H9 (cell line): ENCODE data around the gene CELF4. TPM values are rescaled to one million over a fixed set of nuclear protein-coding genes. Genes with fewer than 3 reads are reported as not detected.

Experiments
- DNase-seq: peaks from one replicate; pipeline ENCODE4 v3.0.0-alpha.2; 2017
- H2AFZ ChIP-seq: one replicate; pipeline ENCODE4 v1.6.1; 2013; ENCODE audit warnings: mild to moderate bottlenecking, low read length, control low read depth, moderate library complexity
- H2AK5ac ChIP-seq: 2 replicates; pipeline ENCODE4 v1.6.1; 2013; ENCODE audit warnings: low read length, control low read depth, mixed read lengths; ENCODE audit not compliant: insufficient read length
- H2BK120ac ChIP-seq: one replicate; pipeline ENCODE4 v1.6.1; 2013; ENCODE audit warnings: low read depth, mild to moderate bottlenecking, low read length, control low read depth, inconsistent platforms; ENCODE audit not compliant: poor library complexity, severe bottlenecking
- H2BK12ac ChIP-seq: 2 replicates; pipeline ENCODE4 v1.6.1; 2013; ENCODE audit warnings: low read length, control low read depth, mixed read lengths, low read depth; ENCODE audit not compliant: insufficient read length
- H2BK15ac ChIP-seq: 2 replicates; pipeline ENCODE4 v1.6.1; 2013; ENCODE audit warnings: low read depth, low read length, control low read depth
- H2BK20ac ChIP-seq: one replicate; pipeline ENCODE4 v1.6.1; 2013; ENCODE audit warnings: low read depth, mild to moderate bottlenecking, low read length, control low read depth, inconsistent platforms; ENCODE audit not compliant: poor library complexity, severe bottlenecking
- H2BK5ac ChIP-seq: 2 replicates; pipeline ENCODE4 v1.6.1; 2013; ENCODE audit warnings: low read length, control low read depth, mixed read lengths; ENCODE audit not compliant: insufficient read length
- H3K14ac ChIP-seq: 2 replicates; pipeline ENCODE4 v1.6.1; 2013; ENCODE audit warnings: low read length, control low read depth; ENCODE audit not compliant: insufficient read depth
- H3K18ac ChIP-seq: 2 replicates; pipeline ENCODE4 v1.6.1; 2013; ENCODE audit warnings: low read depth, mild to moderate bottlenecking, mixed read lengths, low read length, control low read depth; ENCODE audit not compliant: insufficient read length
- H3K23ac ChIP-seq: 2 replicates; pipeline ENCODE4 v1.6.1; 2013; ENCODE audit warnings: low read length, control low read depth, mixed read lengths, low read depth; ENCODE audit not compliant: insufficient read length
- H3K23me2 ChIP-seq: 2 replicates; pipeline ENCODE4 v1.6.1; 2013; ENCODE audit warnings: low read depth, mild to moderate bottlenecking, mixed read lengths, low read length, control low read depth; ENCODE audit not compliant: insufficient read length, poor library complexity, severe bottlenecking
- H3K27ac ChIP-seq: 2 replicates; pipeline ENCODE4 v1.5.1; 2013; ENCODE audit warnings: low read length, control low read depth, mixed read lengths, low read depth; ENCODE audit not compliant: insufficient read length
- H3K27me3 ChIP-seq: 2 replicates; pipeline ENCODE4 v1.6.1; 2013; ENCODE audit warnings: low read length, control low read depth, inconsistent platforms; ENCODE audit not compliant: insufficient read depth
- H3K4ac ChIP-seq: 2 replicates; pipeline ENCODE4 v1.6.1; 2013; ENCODE audit warnings: low read depth, mild to moderate bottlenecking, control low read depth, inconsistent platforms, low read length, moderate library complexity
- H3K4me1 ChIP-seq: 2 replicates; pipeline ENCODE4 v1.6.1; 2013; ENCODE audit warnings: low read length, control low read depth, inconsistent platforms; ENCODE audit not compliant: insufficient read depth
- H3K4me2 ChIP-seq: 2 replicates; pipeline ENCODE4 v1.6.1; 2013; ENCODE audit warnings: low read length, control low read depth, mixed read lengths; ENCODE audit not compliant: insufficient read length, insufficient read depth
- H3K56ac ChIP-seq: 2 replicates; pipeline ENCODE4 v1.6.1; 2013; ENCODE audit warnings: low read depth, mild to moderate bottlenecking, mixed read lengths, low read length, control low read depth; ENCODE audit not compliant: insufficient read length
- H3K79me1 ChIP-seq: 2 replicates; pipeline ENCODE4 v1.6.1; 2013; ENCODE audit warnings: low read depth, mild to moderate bottlenecking, moderate library complexity, low read length, control low read depth, inconsistent platforms; ENCODE audit not compliant: insufficient read depth, poor library complexity, severe bottlenecking
- H3K79me2 ChIP-seq: 2 replicates; pipeline ENCODE4 v1.6.1; 2013; ENCODE audit warnings: low read length, control low read depth, inconsistent platforms; ENCODE audit not compliant: insufficient read depth
- H3K9ac ChIP-seq: 2 replicates; pipeline ENCODE4 v1.6.1; 2013; ENCODE audit warnings: low read length, control low read depth, mixed read lengths; ENCODE audit not compliant: insufficient read length; ENCODE audit errors: extremely low read depth
- H3K9me3 ChIP-seq: one replicate; pipeline ENCODE4 v1.6.1; 2013; ENCODE audit warnings: low read depth, low read length, inconsistent platforms; ENCODE audit not compliant: control insufficient read depth
- H3T11ph ChIP-seq: one replicate; pipeline ENCODE4 v1.6.1; 2013; ENCODE audit warnings: mild to moderate bottlenecking, low read length, control low read depth, inconsistent platforms
- H4K20me1 ChIP-seq: one replicate; pipeline ENCODE4 v1.6.1; 2013; ENCODE audit not compliant: control insufficient read depth, insufficient read length, insufficient read depth
- H4K5ac ChIP-seq: 2 replicates; pipeline ENCODE4 v1.6.1; 2013; ENCODE audit warnings: low read depth, mild to moderate bottlenecking, mixed read lengths, low read length, control low read depth; ENCODE audit not compliant: insufficient read length
- H4K8ac ChIP-seq: replicated peaks from 2 replicates; pipeline ENCODE4 v1.6.1; 2013; ENCODE audit warnings: low read length, control low read depth, mixed read lengths, low read depth; ENCODE audit not compliant: insufficient read length
- H4K91ac ChIP-seq: 2 replicates; pipeline ENCODE4 v1.6.1; 2013; ENCODE audit warnings: low read depth, mild to moderate bottlenecking, moderate library complexity, mixed read lengths, low read length, control low read depth; ENCODE audit not compliant: insufficient read length
- H3K27ac Mint-ChIP-seq, 3 experiments: 2 replicates in 2 of 3; 3 replicates in 1 of 3; pipeline ENCODE4 v1.8.0; 2020 to 2021; ENCODE audit warnings: mixed read lengths in 3 of 3, mild to moderate bottlenecking in 1 of 3, moderate library complexity in 1 of 3
- H3K27me3 Mint-ChIP-seq: 2 replicates; pipeline ENCODE4 v1.8.0; 2021; ENCODE audit warnings: low read depth, mild to moderate bottlenecking, moderate library complexity, mixed read lengths
- H3K36me3 Mint-ChIP-seq, 3 experiments: 2 replicates in 2 of 3; 3 replicates in 1 of 3; pipeline ENCODE4 v1.8.0; 2020 to 2021; ENCODE audit warnings: low read depth in 3 of 3, mixed read lengths in 3 of 3; ENCODE audit not compliant: insufficient read depth in 1 of 3
- H3K4me1 Mint-ChIP-seq, 2 experiments: 2 replicates each; pipeline ENCODE4 v1.8.0; 2020; ENCODE audit warnings: mixed read lengths in 2 of 2
- H3K4me3 Mint-ChIP-seq, 2 experiments: 2 replicates in 1 of 2; 3 replicates in 1 of 2; pipeline ENCODE4 v1.8.0; 2020 to 2021; ENCODE audit warnings: mild to moderate bottlenecking in 2 of 2, mixed read lengths in 2 of 2, moderate library complexity in 1 of 2
- H3K9me3 Mint-ChIP-seq, 2 experiments: 2 replicates in 1 of 2; 3 replicates in 1 of 2; pipeline ENCODE4 v1.8.0; 2020; ENCODE audit warnings: mild to moderate bottlenecking in 2 of 2, mixed read lengths in 2 of 2, moderate library complexity in 1 of 2
- WGBS: extraction: QIAGEN DNeasy Blood & Tissue Kit; methylation state at CpG from one replicate; pipeline ENCODE4 v1.1.7; 2013; ENCODE audit warnings: missing lambda C conversion rate, low lambda C conversion rate, mixed read lengths; ENCODE audit not compliant: insufficient read length; ENCODE audit errors: extremely low coverage; 5-methylcytosine and 5-hydroxymethylcytosine counted together
- total RNA-seq: library from RNA; stranded (reverse); gene quantifications from 2 replicates; pipeline ENCODE4 v1.2.1, GENCODE V29; 2021
- TF ChIP-seq, protein P1 (sequence below): fragments of 200-600 bp; sonication (generic); conservative IDR thresholded peaks from 3 replicates; pipeline ENCODE4 v1.8.0; 2021; ENCODE audit warnings: antibody characterized with exemption, mild to moderate bottlenecking

The CELF4 gene
- total RNA-seq, 1 experiment from 2014 or later, result 1.1 TPM

- H3T11ph ChIP-seq, result no peak overlapping the region
- no peak overlapping the region for H2BK12ac ChIP-seq
- no peaks in the 10 kb centered on the region for H3K79me2 ChIP-seq
- H3K4me2 ChIP-seq, result no peak overlapping the region
- Mint-ChIP-seq H3K36me3 (no peaks in the 10 kb centered on the region), H3K9me3 (no peaks in the 10 kb centered on the region), H3K27ac (no peak overlapping the region), H3K4me1 (peaks cover 9 to 22% of the 10 kb centered on the region in 2 experiments), H3K27me3 (peaks cover 44% of the 10 kb centered on the region), H3K4me3 (no peak overlapping the region)
- DNase-seq, result no peak
- H2BK20ac ChIP-seq, result no peak overlapping the region
- H3K9ac ChIP-seq, result no peak overlapping the region
- H4K8ac ChIP-seq, result no peak overlapping the region
- TF ChIP-seq, protein P1, sequence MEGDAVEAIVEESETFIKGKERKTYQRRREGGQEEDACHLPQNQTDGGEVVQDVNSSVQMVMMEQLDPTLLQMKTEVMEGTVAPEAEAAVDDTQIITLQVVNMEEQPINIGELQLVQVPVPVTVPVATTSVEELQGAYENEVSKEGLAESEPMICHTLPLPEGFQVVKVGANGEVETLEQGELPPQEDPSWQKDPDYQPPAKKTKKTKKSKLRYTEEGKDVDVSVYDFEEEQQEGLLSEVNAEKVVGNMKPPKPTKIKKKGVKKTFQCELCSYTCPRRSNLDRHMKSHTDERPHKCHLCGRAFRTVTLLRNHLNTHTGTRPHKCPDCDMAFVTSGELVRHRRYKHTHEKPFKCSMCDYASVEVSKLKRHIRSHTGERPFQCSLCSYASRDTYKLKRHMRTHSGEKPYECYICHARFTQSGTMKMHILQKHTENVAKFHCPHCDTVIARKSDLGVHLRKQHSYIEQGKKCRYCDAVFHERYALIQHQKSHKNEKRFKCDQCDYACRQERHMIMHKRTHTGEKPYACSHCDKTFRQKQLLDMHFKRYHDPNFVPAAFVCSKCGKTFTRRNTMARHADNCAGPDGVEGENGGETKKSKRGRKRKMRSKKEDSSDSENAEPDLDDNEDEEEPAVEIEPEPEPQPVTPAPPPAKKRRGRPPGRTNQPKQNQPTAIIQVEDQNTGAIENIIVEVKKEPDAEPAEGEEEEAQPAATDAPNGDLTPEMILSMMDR, result no peak
- no peaks in the 10 kb centered on the region for H3K23me2 ChIP-seq
- no peaks in the 10 kb centered on the region for H3K9me3 ChIP-seq
- H2BK120ac ChIP-seq, result no peak overlapping the region
- H2BK5ac ChIP-seq, result no peak overlapping the region
- no peak overlapping the region for H3K56ac ChIP-seq
- no CpG with 5 or more reads among the region's 4 CpGs for WGBS
- no peak overlapping the region for H3K23ac ChIP-seq
- H4K91ac ChIP-seq, result no peak overlapping the region
- no peak overlapping the region for H4K5ac ChIP-seq
- no peaks in the 10 kb centered on the region for H3K27me3 ChIP-seq
- H3K79me1 ChIP-seq, result no peaks in the 10 kb centered on the region
- no peak overlapping the region for H3K4ac ChIP-seq
- no peak overlapping the region for H2AK5ac ChIP-seq
- no peak overlapping the region for H3K14ac ChIP-seq
- peaks cover 5% of the 10 kb centered on the region for H3K4me1 ChIP-seq
- H4K20me1 ChIP-seq, result no peaks in the 10 kb centered on the region
- no peak overlapping the region for H2BK15ac ChIP-seq
- no peak overlapping the region for H3K18ac ChIP-seq
- no peak overlapping the region for H3K27ac ChIP-seq
- no peak overlapping the region for H2AFZ ChIP-seq
Observed at GRCh38 chr18:37242826-37243560, 322.6 kb downstream of the CELF4 start.
